Activated naive CD8-positive, alpha-beta T cell treated with anti-CD3 and anti-CD28 coated beads, Interleukin-2, amount 50 U/mL, for 16 hours (primary cell): ENCODE results near the gene LMO7.

Experiments
- DNase-seq: peaks from one replicate; pipeline ENCODE4 v3.0.0-alpha.2; 2020; ENCODE audit warnings: low read depth, low spot score

The LMO7 gene

GRCh38 chr13:75889427-75889826 is 253.3 kb downstream of the LMO7 start:
- no peak for DNase-seq

DNA sequence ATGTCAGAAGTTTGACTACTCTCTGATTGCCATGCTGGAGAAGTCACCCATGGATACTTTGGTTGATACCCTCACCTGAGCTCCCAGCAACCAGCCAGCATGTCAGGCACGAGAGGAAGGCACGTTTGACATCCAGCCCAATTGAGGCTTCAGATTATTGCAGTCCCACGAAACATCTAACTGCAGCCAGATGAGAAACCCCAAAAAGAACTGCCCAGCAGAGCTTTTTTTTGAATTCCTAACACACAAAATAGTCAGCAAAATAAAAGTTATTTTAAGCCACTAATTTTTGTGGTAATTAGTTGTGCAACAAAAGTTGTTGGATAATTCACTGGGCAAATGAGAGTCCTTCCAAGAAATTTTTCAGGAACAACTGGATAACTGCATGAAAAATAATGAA is 259.0 kb downstream of the LMO7 start:
- DNase-seq: no peak

GRCh38 chr13:75896271-75896670 is 260.1 kb downstream of the LMO7 start:
- no peak for DNase-seq

DNA sequence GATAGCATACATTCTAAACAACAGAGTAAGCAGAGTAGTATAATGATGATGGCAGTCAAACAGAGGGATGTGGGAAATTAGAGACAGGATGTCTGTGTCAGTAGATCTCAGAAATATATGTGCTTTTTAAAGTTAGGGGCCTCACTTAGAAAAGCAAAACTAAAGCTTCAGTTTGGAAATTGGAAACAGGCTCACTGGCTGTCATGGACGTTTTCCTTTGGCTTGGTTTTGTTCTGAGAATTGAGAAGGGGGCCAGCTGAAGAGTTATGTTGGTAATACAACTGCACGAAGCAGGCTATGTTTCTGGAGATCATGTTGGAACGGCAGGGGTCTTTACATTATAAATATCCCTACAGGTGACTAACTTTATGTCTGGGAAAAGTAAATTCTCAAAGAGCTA is 261.3 kb downstream of the LMO7 start:
- no peak for DNase-seq

GRCh38 chr13:75901501-75901900 is 265.4 kb downstream of the LMO7 start:
- DNase-seq: no peak

DNA sequence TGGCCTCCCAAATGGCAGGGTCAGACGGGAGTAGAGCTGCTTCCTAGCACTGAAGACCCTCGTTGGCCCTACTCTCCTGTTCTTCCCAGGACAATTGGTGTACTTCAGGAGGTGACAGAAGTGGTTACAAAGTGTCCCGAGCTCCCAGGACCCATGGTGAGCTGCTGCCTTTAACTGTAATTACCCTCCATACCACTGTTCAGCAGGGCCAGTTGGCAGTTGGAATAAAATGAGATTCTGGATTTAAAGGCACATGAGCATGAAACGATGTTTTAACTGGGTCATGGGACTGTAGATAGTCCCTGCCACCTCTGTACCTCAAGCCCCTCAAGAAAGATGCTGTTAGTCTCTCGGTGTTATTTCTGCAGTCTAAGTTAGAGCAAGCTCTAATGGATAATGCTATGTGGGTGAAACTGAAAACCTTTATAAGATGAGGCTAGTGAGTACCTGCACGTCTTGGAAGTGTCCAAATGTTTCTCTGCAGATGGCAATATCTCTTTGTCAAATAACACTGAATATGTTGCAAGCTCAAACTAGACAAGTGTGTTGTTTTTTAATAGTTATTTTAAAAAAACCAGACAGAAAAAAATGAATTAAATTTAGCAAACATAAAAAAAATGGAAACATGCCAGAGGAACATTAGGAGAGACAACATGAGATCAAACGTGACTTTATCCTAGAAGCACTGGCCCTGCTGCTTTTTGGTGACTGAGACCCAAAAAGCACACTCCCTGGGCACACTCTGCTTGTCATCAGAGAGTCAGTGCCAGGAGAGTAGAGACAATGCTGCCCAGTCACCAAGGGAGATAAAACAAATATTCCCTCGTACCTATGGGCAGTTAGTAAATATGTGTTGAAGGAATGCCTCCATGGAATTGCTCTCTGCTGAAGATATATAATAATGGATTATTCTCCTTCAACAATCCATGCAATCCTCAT is 266.3 kb downstream of the LMO7 start:
- DNase-seq: no peak

DNA sequence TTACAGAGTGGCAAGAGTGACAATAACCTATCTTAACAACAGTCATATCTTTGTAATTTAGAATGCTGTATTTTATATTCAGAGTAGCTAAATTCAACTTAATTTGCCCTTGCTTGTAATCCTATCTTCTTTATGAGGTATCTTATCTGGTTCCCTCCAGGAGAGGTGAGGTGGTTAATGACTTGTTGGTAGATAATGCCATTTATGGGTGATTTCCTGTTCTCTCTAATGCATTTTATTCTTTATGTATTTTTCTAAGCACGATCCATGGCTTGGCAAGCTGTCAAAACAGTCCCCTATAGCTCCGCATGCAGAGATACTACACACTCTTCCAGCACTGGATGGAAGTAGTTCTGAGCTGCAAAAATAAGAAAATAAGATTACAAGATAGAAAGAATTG is 267.9 kb downstream of the LMO7 start:
- DNase-seq: no peak

GRCh38 chr13:75906315-75906714 is 270.2 kb downstream of the LMO7 start:
- DNase-seq: no peak

- DNase-seq: no peak
Observed at GRCh38 chr13:75907044-75907443, 270.9 kb downstream of the LMO7 start.

- DNase-seq: no peak
Observed at GRCh38 chr13:75908141-75908540, 272.0 kb downstream of the LMO7 start.
